ENCODE results near the gene NLRC5.

GRCh38 chr16:56965149-56966092, 23.9 kb upstream of the NLRC5 start:
- TF ChIP-seq EZH2 (IDR thresholded peaks at IDR 0.05) (no peak), CTCF (IDR thresholded peaks at IDR 0.05) (no peak)

All from neural progenitor cell (in vitro differentiated cells).